SW 1271 (cell line): ENCODE data around the gene PLXND1.

Experiments used
- DNase-seq, 2 experiments: peaks; one replicate each; lab custom pipeline; 2025; lab: John Stamatoyannopoulos, UW

PLXND1 gene

DNA sequence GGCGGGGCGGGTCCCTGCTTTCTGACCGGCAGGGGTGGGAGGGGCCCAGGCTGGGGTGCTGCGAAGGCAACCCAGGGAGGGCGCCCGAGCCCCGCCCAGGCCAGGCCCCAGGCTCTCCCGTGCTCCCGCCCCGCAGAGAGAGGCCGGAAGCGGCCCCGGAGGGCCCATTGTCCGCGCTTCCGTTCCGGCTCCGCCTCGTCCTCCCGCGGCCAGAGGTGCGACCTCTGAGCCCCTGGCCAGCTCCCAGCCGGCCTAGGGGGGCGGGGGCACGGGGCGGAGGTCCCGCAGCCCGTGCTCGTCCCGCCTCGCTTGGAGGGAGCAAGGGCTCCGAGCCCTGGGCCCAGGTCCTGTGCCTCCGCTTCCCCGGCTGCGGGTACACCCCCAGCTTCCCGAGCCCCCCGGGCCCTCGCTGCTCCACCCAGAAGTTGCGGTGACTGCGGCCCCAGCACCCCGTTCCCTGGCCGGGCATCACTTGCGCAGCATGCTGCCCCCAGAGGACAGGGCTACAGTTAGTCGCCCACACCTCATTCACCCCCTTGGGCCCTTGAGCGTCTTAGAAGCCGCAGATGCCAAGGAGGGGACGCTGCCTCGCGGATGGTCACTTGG is 20.4 kb upstream of the PLXND1 start:
- peak; percentile 86 to 88 for DNase-seq

DNA sequence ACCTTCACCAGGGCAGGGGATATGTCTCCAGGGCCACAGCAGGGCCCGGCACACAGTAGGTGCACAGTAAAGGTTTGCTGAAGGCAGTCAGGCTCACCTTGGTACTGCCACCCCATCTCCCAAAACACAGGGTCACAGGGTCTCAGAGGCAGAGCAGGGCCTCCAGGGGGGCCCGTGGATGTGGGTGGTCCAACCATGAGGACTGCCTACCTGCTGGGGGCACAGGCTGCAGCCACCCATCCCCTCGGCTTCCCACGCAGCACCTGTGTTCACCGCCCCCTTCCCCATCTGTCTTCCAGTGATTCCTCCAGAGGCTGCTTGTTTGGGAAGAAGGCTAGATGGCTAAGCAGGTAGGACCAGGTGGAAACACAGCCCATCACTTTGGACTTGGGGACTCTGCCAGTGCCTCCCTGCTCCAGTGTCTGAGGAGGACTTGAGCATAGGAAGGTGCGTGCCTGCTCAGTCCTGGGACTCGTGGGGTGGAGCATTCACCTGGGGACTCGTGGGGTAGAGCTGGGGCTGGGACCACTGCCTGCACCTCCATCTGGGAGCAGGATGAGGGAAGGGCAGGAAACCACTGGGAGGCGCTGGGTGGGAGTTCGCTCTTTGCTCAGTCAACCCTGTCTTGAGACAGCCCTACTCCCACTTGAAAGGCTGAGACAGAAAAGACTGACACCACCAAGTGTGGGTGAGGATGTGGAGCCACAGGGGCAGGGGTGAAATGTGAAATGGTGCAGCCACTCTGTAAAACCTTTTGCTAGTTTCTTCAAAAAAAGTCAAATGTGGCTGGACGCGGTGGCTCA is 18.8 kb upstream of the PLXND1 start:
- DNase-seq: peak in 1 of 2 experiments; percentile 14

DNA sequence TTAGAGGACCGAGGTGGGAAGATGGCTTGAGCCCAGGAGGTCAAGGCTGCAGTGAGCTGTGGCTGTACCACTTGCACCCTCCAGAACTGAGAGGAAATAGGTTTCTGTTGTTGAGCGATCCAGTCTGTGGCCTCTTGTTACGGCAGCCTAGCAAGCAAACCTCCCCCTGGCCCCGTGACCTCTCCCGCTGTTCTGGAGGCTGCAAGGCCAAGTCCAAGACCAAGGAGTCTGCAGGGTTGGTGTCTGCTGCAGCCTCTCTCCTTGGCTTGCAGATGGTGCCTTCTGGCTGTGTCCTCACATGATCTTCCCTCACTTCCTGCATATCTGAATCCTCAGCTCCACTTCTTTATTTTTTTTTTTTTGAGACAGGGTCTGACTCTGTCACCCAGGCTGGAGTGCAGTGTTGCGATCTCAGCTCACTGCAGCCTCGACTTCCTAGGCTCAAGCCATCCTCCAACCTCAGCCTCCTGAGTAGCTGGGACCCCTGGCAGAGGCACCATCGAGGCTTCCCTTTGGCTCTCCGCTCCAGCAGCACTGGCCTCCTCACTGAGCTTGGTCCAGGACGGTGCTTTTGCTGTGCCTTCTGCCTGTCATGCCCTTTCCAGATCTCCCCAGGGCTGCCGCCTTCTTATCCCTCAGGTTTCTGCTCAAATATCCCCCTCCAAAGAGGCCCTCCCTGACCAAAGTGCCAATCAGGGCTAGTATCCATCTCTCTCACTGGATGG is 18.0 kb upstream of the PLXND1 start:
- no peak for DNase-seq

DNA sequence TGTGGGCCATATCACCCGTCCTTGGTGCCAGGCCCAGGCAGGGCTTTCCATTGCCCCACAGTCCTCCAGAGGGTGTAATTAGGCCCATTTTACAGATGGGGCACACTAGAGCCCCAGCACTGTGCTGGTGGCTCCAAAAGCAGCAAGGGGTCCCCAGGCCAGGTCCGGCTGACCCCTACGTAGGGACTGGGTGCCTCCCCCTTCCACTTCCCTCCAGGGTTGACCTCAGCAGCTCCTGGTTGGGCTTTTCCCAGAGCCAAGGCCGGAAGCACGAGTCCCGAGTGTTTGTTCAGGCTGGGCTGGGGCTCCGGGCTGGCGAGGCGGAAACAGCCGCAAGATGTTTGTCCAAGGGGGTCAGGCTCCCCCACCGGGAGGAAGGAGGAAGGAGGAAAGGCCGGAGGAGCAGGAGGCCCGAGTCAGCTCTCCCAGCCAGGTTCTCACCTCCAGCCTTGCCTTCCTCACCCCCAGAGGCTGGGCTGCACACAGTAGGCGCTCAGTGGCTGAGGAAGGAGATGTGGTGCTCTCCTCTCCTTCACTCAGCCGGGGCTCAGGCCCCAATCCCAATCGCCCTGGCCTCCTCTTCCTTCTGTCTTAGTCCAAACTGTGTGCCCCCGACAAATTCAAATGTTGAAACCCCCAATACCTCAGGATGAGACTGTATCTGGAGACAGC is 17.1 kb upstream of the PLXND1 start:
- no peak for DNase-seq

DNA sequence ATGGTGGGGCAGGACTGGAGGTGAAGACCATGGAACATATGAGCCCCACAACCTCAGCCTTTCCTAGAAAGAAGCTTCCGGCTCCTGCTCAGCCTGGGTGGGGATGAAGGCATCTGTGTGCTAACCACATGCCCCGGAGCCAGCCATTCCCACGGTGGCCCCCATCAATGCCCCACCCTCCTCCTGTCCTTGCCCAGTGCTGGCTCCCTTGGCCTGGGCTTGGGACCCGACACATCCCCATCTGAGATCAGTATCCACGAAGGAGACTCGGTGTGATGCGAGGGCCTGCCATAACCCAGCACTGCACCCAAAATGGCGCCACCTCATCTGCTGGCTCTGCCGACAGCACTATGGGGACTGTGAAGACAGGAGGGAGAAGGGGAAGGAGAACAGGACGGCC is 16.5 kb upstream of the PLXND1 start:
- DNase-seq: no peak

DNA sequence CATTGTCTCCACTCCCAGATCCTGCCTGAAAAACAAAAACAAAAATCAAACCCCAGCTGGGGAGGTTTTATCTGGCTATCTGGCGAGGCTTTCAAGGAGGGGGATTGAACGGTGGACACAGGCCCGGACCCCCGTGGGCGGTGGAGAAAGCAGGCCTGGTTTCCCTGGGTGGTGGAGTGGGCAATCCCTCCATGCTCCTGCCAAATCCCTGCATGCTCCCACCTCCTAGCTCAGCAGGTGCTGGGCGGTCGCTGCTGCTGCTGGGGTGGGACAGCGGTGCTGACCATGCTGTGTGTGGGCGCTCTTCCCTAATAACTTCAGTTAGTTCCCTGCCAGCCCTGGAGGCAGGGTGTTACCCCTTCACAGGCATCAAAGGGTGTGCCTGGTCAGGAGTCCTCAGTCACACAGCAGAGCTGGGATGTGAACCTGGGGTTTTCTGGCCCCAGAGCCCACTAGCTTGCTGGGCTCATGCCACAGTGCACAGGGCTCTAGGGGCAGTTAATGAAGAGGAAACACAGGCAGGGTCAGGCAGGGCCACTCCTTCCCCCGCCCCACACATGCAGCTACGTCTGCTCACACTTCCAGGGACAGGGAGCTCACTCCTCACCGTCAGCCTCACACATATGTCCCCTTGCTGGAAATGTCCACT is 15.9 kb upstream of the PLXND1 start:
- DNase-seq: no peak

DNA sequence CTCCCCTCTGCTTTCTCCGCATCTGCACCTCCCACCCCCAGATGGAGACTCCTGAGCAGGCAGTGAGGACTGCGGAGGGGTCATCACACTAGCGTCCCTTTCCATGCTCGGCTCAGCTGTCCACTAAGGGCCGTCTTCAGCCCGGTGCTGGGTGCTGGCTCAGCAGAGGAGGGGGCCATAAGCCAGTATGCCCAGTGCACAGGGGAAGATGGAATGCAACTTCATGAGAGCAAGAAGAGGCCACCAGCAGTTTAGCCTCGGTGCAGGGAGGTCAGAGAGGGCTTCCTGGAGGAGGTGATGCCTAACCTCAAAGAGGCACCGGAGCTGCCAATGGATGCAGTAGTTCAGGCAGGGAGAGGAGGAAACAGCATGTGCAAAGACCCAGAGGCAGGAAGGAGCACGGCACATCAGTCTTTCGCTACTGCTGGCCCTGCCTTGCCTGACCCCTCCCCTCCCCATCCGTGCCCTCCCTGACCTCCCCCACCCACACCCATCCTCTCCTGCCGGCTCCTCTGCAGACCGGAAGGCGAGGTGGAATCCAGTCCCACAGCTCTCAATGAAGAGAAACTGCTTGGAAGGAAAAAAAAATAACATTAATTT is 15.2 kb upstream of the PLXND1 start:
- no peak for DNase-seq

DNA sequence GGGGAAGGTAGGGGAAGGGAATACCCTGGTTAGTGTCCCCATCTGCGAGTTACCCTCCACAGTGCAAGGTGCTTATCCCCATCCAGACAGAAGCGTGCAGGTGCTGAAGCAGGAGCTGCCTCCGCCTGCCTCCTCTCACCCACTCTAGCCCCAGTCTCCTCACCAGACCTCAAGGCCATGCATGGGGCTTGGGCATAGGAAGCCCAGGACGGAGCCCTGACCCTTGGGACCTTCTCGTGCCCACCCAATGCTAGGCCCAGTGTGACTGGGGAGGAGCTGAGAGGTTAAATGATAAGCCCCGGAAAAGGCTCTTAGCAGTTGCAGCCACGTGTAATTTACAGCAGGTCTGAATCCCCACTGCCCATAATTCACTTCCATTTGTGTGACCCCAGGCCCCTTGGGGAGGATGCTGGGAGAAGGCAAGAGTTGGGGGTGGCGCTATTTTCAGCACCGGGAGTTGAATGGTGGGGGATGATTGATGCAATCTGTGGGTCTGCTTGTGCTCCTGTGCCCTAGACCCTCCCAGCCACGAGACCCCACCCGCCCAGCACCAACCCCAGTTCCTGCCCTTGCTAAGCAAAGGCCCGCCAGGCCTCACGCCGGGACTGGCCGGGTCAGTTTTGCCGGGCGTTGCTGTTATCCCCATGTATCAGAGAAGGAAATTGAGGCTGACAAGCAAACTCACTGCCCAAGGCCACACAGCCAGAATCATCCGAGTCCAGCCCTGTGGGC is 14.5 kb upstream of the PLXND1 start:
- DNase-seq: no peak

DNA sequence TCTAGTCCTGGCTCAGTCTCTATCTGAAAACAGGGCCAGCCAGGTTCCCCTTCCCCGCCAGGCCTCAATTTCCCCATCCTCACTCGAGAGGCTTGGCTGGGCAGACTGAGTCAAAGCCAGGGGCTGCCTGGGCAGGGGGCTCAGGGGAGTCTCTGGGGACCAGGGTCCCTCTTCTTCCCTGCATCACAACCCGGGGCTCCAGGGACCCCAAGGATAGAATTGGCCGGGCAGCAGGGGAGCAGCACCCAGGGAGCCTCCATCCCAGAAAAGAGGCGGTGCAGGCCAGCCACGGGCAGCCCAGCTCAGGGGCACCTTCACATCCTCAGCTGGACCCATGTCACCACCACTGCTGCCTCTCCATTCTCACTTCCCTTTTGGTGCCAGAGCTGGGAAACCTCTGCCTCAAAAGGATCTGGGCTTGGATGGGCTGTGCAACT is 13.3 kb upstream of the PLXND1 start:
- DNase-seq: no peak

DNA sequence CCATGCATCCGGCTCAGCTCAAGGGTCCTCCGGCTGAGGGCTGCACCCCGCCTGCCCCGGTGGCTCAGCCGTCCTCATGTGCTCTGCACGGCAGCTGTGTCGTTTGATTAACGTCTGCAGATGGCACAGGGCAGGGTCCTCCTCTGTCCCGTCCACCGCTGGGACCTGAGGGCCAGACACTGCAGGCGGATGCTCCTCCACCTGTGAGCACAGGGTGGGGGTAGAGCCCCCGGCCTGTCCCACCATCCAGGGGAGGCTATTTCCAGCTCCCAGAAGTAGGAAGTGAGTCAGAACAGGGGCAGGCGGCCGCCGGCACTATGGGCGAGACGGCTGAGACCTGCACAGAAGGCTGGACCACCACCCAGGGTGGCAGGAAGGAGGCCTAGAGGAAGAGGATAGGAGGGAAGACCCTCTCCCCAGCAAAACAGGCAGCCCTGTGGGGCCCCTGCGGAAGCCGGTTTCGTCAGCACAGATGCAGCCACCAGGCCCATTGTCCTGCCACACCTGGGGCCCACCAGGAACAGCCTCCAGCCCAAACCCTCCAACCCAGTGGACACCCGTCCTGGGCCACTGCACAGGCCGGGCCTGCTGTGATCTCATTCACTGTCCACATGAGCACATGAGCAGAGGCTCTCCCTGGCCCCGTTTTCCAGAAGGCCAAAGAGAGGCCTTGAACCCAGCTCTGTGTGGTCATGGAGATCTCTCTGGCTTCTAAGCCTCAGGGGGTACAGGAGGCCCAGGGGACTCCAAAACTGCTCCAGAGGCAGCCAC is 12.6 kb upstream of the PLXND1 start:
- no peak for DNase-seq

DNA sequence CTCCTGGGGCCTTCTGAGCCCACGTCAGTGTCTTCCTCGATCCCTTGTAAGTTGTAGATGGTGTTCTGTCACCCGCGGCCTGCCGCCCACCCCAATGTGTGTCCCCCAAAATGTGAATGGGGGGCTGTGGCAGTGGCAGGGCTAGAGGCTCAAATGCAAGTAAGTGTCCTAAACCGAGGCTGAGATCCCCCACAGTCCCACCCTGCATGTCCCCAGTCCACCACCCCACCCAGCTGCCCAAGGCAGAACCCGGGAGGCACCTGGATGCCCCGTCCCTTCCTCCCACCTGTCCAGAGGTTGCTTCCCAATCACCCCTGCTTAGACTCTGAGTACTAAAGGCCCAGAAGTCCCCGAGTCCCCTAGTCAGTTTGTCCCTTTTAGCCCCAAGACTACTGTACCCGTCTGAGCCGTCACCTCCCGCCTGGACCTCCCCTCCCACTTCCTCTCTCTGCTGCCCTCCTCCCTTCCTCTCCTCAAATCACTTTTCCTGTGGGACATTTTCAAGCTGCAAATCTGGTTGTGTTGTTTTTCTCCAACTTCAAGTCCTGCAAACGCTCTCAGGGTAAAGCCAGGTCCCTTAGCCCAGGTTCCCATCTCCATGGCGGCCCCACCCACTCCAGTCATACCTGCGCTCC is 11.8 kb upstream of the PLXND1 start:
- no peak for DNase-seq

DNA sequence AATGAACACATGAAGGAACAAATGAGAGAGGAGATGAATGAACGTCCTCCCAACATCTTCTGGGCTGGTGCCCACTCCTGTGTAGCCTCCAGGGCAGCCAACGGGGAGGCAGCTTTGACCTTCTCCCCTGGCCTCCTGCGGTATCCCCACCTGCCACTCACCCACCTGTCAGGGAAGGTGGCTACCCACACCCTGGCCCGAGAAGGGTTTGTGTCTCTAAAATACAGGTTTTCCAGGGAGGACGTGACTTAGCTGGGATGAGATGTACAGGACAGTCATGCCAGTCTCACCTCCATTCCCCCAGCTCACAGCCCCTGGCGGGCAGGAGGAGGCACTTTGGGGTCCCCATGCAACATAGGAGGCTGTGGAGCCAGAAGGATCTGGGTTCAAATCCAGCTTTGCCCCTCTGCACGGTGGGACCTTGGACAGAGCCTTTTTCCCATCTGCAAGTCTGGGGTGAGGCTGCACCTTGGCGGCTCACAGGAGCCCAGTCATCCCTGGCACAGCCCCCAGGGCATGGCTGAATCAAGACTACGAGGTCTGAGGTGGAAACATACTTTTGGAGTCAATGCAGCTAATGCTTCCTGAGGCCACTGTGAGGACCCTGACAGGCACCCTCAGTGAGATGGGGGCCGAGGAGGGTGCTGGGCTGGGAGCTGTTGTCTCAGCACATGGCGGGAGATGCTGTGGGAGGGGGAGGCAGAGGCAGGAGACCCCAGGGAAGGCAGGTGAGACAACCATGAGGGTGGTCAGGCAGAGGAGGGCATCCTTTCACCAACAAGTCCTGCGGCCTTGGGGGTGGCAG is 11.1 kb upstream of the PLXND1 start:
- no peak for DNase-seq

DNA sequence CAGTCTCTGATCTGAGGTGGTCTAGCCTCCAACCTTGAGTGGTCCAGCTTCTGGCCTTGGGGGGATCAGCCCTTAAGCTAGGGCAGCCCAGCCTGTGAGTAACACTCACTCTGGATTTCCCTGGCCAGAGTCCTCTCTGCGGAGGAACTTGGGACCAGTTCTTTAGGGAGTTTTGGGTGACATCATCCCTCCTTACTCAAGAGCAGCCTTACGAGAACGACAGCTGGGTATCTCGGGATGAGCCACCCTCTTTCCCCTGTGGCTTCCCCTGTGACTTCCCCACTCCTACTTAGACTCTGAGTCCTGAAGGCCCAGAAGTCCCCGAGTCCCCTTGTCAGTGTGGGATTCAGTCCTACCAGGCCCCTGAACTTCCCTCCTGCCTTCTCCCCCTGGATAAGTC is 10.2 kb upstream of the PLXND1 start:
- DNase-seq: no peak

DNA sequence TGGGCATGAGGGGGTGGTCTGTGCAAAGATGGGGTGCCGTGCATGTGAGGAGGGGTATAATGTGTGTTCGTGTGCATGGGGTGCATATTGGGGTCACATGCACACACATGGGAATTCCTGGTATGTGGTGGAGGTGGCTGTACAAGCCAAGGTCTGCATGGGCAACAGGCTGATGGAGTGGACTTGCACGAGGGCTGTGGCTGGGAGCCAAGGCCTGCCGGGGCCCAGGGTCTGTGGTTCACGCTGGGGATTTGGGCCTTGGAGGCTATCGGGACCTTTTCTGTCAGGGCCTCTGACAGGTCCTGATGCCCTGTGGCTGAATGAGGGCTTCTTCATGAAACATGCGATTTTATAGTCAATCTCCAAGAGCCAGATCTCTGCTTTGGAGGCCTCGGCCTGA is 9.8 kb upstream of the PLXND1 start:
- no peak for DNase-seq

DNA sequence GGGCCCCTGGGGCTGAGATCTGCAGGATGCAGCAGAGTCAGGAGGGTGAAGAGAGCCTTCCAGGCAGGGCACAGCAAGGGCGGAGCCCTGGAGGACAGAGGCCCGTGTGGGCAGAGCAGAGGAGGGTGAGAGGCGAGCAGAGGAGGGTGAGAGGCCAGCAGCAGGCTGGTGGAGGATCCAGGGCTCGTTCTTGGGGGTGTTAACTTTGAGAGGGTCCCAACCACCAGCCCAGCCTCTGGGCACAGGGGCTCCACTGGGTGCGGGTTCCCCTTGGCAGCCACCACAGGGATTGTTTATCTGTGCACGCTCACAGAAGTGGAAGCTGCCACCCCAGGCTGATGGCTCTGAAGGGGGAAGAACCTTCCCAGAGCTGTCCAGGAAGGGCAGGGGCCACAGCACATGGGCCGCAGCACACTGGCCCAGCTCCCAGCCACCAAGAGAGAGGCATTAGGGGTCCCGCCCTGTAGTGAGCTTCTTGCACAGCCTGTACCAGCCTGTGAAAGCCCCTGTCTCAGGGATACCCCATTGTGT is 9.3 kb upstream of the PLXND1 start:
- DNase-seq: no peak

DNA sequence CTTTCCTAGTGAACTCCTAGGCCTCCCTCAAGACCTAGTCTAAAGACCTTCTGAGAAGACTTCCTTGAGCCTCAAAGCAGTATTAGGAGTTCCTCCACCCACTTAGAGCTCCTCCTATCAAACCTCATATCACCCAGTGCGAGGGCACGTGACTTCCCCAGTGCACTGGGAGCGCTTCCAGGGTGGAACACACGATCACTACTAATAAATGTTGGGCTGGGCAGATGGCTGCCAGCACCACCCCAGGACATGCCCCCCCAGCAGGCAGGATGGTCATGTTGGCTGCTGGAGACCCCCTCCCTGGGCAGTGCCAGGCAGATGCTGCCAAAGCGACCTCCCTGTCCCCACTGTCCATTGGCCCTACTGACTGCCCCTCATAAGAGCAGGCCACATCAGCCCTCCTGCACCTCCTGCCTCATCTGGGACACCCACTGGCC is 8.5 kb upstream of the PLXND1 start:
- DNase-seq: no peak

DNA sequence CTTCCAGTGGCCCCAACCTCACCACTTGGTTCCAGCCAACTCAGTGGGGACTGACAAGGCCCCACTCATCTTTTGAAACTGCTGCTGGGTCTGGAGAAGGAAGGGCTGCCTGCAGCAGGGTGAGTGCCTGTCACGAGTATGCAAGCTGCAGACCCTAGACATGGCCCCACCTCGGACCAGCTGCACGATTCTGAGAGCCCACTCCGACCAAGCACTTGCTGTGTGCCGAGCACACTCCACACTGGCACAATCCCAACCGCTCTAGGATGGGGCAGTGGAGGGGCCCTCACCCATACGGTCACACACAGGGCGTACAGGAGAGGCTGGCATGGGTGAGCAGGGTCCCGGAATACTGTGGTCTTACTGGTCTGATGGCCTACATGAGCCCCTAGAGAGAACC is 8.0 kb upstream of the PLXND1 start:
- no peak for DNase-seq

DNA sequence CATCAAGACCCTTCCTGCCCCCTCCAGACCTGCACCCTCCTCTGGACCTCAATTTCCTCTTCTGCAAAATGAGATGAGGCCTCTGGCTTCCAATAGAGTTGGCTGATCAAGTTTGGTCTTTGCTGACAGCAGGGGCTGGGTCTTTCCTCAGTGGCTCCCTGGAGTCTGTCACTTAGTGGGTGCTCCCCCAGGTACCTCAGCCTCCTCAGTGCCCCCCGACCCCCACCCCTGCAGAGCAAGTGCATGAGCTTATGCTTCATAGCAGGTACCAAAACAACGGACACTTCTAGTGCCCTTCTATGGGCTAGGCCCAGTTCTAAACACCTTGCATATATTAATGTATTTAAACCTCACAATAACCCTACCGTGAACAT is 6.9 kb upstream of the PLXND1 start:
- DNase-seq: no peak
